H1 (cell line): Measurements from ENCODE around the gene JAG1. TPM values are rescaled to one million over a fixed set of nuclear protein-coding genes. Genes with fewer than 3 reads are reported as not detected.

Experiments used
- ASH2L ChIP-seq: fragments of 200-600, 300-600 bp; sonication (generic); IDR thresholded peaks from one replicate; pipeline ENCODE4 v1.7.1; 2017; ENCODE audit warnings: low read length
- JUN ChIP-seq: IDR thresholded peaks from 2 replicates; pipeline ENCODE4 v1.6.1; 2011; ENCODE audit warnings: low read depth, mild to moderate bottlenecking, improper control_type of control experiment, low read length
- NRF1 ChIP-seq: IDR thresholded peaks from 2 replicates; pipeline ENCODE4 v1.6.1; 2011; ENCODE audit warnings: mild to moderate bottlenecking, low read depth, low read length, improper control_type of control experiment
- polyA plus RNA-seq, 7 experiments: library from polyadenylated mRNA; depleted of rRNA in 3 of 7; stranded (reverse) in 5 of 7; unstranded in 2 of 7; fragments of >200 nt in 5 of 7; fragments of 200-250 nt in 2 of 7; gene quantifications; 1 replicate in 5 of 7; 2 replicates in 1 of 7; 4 replicates in 1 of 7; pipeline versions ENCODE4 v1.2.1 to v1.2.3, GENCODE V29; 2011 to 2013; ENCODE audit warnings: missing spikeins in 2 of 7, mixed read lengths in 2 of 7
- total RNA-seq: library from RNA; stranded (reverse); fragmentation: NEBNext Ultra II Directional; extraction: Animal tissue kit (Norgen Biotek cat#: 25700); gene quantifications from 2 replicates; pipeline ENCODE4 v1.2.1, GENCODE V29; 2021
- TF ChIP-seq, protein P1 (sequence below): IDR thresholded peaks from 2 replicates; pipeline ENCODE4 v1.6.1; 2012; ENCODE audit warnings: inconsistent platforms
- TF ChIP-seq, protein P2 (sequence below): IDR thresholded peaks from 2 replicates; pipeline ENCODE4 v1.6.1; 2012; ENCODE audit warnings: low read length, inconsistent platforms

Gene JAG1
- total and polyA plus RNA-seq, 2 of the 8 experiments (the other 6 are each of a cell fraction or from before 2014, with no cell fraction given), result 13.5 to 27.3 TPM

DNA sequence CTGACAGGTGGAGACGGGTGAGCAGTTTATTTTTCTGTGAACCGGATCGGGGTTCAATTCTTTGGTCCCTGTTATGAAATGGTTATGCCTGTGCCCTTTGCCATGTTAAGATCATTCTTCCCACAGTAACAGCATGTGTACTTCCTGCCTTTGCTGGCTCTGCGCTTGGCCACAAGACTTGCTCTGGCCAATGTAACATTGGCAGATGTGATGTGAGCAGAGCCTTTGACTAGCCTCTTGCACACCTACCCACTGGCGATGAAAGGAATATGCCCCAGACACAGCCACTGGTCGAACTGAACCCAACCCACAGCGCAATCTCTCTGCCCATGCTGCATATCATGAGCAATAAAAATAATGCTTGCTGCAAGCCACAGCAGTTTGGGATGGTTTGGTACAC, 31.9 kb downstream of the JAG1 start (continued):
- TF ChIP-seq, protein P1, sequence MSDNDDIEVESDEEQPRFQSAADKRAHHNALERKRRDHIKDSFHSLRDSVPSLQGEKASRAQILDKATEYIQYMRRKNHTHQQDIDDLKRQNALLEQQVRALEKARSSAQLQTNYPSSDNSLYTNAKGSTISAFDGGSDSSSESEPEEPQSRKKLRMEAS, result no peak
- TF ChIP-seq NRF1 (no peak), JUN (no peak), ASH2L (no peak)
- TF ChIP-seq, protein P2, sequence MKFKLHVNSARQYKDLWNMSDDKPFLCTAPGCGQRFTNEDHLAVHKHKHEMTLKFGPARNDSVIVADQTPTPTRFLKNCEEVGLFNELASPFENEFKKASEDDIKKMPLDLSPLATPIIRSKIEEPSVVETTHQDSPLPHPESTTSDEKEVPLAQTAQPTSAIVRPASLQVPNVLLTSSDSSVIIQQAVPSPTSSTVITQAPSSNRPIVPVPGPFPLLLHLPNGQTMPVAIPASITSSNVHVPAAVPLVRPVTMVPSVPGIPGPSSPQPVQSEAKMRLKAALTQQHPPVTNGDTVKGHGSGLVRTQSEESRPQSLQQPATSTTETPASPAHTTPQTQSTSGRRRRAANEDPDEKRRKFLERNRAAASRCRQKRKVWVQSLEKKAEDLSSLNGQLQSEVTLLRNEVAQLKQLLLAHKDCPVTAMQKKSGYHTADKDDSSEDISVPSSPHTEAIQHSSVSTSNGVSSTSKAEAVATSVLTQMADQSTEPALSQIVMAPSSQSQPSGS, result no peak
